CD8-positive, alpha-beta memory T cell (primary cell): ENCODE data around the gene DIAPH3. TPM values are rescaled to one million over a fixed set of nuclear protein-coding genes. Genes with fewer than 3 reads are reported as not detected.

Experiments used
- CTCF ChIA-PET: fragments of 350-600 bp; sonication (Branson Sonifier 250); formaldehyde crosslinking; loops from one replicate; lab custom pipeline; 2021; ENCODE audit warnings: antibody characterized with exemption; lab: Charles Lee
- POLR2A ChIA-PET: fragments of 350-600 bp; sonication (Branson Sonifier 250); formaldehyde crosslinking; loops from one replicate; lab custom pipeline; 2021; ENCODE audit warnings: antibody characterized with exemption; lab: Charles Lee
- DNase-seq, 5 donors: peaks; one replicate each; pipeline versions ENCODE4 v3.0.0 to v3.0.0-alpha.2; 2020 to 2022; ENCODE audit warnings: mixed read lengths in 1 of 5
- H3K27ac ChIP-seq: one replicate; pipeline ENCODE4 v1.7.0; 2013; ENCODE audit warnings: low read depth, mild to moderate bottlenecking, low read length, moderate library complexity
- H3K27me3 ChIP-seq: 2 replicates; pipeline ENCODE4 v1.7.0; 2013; ENCODE audit warnings: low read length, mild to moderate bottlenecking; ENCODE audit not compliant: insufficient read depth, poor library complexity, severe bottlenecking
- H3K36me3 ChIP-seq: 2 replicates; pipeline ENCODE4 v1.7.0; 2013; ENCODE audit warnings: mild to moderate bottlenecking, low read length, moderate library complexity; ENCODE audit not compliant: insufficient read depth
- H3K4me1 ChIP-seq: 2 replicates; pipeline ENCODE4 v1.7.0; 2013; ENCODE audit warnings: mild to moderate bottlenecking, low read length, moderate library complexity; ENCODE audit not compliant: insufficient read depth
- H3K4me3 ChIP-seq: 2 replicates; pipeline ENCODE4 v1.7.0; 2013; ENCODE audit warnings: mild to moderate bottlenecking, low read length
- H3K9me3 ChIP-seq: 2 replicates; pipeline ENCODE4 v1.7.0; 2013; ENCODE audit warnings: mild to moderate bottlenecking, low read length
- H3K27ac Mint-ChIP-seq, 8 donors: one replicate each; pipeline ENCODE4 v1.8.0; 2020 to 2021; ENCODE audit warnings: mixed read lengths in 8 of 8, mild to moderate bottlenecking in 6 of 8, inconsistent platforms in 3 of 8, moderate library complexity in 3 of 8
- H3K27me3 Mint-ChIP-seq, 2 donors: one replicate each; pipeline ENCODE4 v1.8.0; 2020 to 2021; ENCODE audit warnings: mixed read lengths in 2 of 2, mild to moderate bottlenecking in 1 of 2, moderate library complexity in 1 of 2
- H3K36me3 Mint-ChIP-seq, 3 donors: one replicate each; pipeline ENCODE4 v1.8.0; 2020 to 2021; ENCODE audit warnings: mixed read lengths in 3 of 3, inconsistent platforms in 1 of 3, mild to moderate bottlenecking in 1 of 3
- H3K4me1 Mint-ChIP-seq, 3 donors: one replicate each; pipeline ENCODE4 v1.8.0; 2020 to 2021; ENCODE audit warnings: mixed read lengths in 3 of 3, inconsistent platforms in 1 of 3, mild to moderate bottlenecking in 1 of 3
- H3K4me3 Mint-ChIP-seq, 7 donors: one replicate each; pipeline ENCODE4 v1.8.0; 2020 to 2021; ENCODE audit warnings: mixed read lengths in 7 of 7, mild to moderate bottlenecking in 6 of 7, moderate library complexity in 4 of 7, inconsistent platforms in 2 of 7
- H3K9me3 Mint-ChIP-seq, 5 donors: one replicate each; pipeline ENCODE4 v1.8.0; 2020 to 2022; ENCODE audit warnings: mixed read lengths in 5 of 5, mild to moderate bottlenecking in 3 of 5, moderate library complexity in 2 of 5, inconsistent platforms in 1 of 5
- polyA plus RNA-seq: library from polyadenylated mRNA; unstranded; fragments of 300-500 nt; fragmentation: Illumina TruSeq; gene quantifications from one replicate; pipeline ENCODE4 v1.2.3, GENCODE V29; 2021
- total RNA-seq, 2 experiments: library from RNA; stranded (reverse); gene quantifications; one replicate each; pipeline ENCODE4 v1.2.3, GENCODE V29; 2021

The DIAPH3 gene
- total and polyA plus RNA-seq, 3 experiments from 2014 or later: 0.08 to 15.4 (median 14.6) TPM

- no peaks in the 10 kb centered on the region for H3K4me1 Mint-ChIP-seq
- CTCF ChIA-PET: interaction anchor here (0.8 kb wide), 1 partner anchor 730 kb away, joined by 3 read pairs; no protein-coding TSS in a partner anchor
- POLR2A ChIA-PET: no interaction called here
These were observed 462.5 kb downstream of the DIAPH3 start for GRCh38 chr13:59701261-59701660.

DNA sequence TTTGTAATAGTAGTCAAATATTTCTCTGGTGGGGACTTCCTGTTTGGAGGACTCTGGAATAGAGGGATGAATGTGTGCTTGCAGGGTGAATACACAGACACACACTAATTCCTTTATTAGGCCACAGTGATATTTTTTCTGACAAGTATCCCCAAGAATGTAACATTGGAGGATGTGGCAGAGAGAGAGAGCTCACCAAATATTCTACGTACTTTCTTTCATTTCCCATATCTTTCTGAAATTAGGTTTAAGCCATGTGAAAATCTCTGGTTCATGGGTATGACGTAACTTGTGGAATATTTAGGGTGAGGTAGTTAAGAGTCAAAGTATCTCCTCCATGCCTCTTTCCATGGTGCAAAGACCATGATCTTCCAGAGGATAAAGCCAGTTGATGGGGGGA, 463.4 kb downstream of the DIAPH3 start:
- no peaks in the 10 kb centered on the region for H3K4me1 ChIP-seq
- Mint-ChIP-seq H3K9me3 (no peaks in the 10 kb centered on the region), H3K27ac (no peak overlapping the region), H3K4me3 (no peak overlapping the region), H3K36me3 (no peaks in the 10 kb centered on the region), H3K27me3 (no peaks in the 10 kb centered on the region), H3K4me1 (no peaks in the 10 kb centered on the region)
- no peak overlapping the region for H3K27ac ChIP-seq
- H3K36me3 ChIP-seq: no peaks in the 10 kb centered on the region
- no peaks in the 10 kb centered on the region for H3K9me3 ChIP-seq
- POLR2A ChIA-PET: no interaction called here
- H3K27me3 ChIP-seq: no peaks in the 10 kb centered on the region
- no peak for DNase-seq
- CTCF ChIA-PET: no interaction called here
- H3K4me3 ChIP-seq: no peak overlapping the region

More at GRCh38 chr13:59701261-59701660, 462.5 kb downstream of the DIAPH3 start:
- H3K36me3 ChIP-seq: no peaks in the 10 kb centered on the region
- Mint-ChIP-seq H3K36me3 (no peaks in the 10 kb centered on the region), H3K4me3 (no peak overlapping the region), H3K9me3 (no peaks in the 10 kb centered on the region), H3K27me3 (no peaks in the 10 kb centered on the region), H3K27ac (no peak overlapping the region)
- H3K9me3 ChIP-seq: no peaks in the 10 kb centered on the region
- no peak overlapping the region for H3K27ac ChIP-seq
- no peaks in the 10 kb centered on the region for H3K27me3 ChIP-seq
- H3K4me3 ChIP-seq: no peak overlapping the region
- H3K4me1 ChIP-seq: no peaks in the 10 kb centered on the region
- DNase-seq: no peak

GRCh38 chr13:59696271-59696670, 467.5 kb downstream of the DIAPH3 start:
- DNase-seq: no peak
- Histone ChIP-seq H3K9me3 (no peaks in the 10 kb centered on the region), H3K27ac (no peak overlapping the region), H3K27me3 (no peaks in the 10 kb centered on the region), H3K4me3 (no peak overlapping the region), H3K36me3 (no peaks in the 10 kb centered on the region), H3K4me1 (no peaks in the 10 kb centered on the region)
- no peaks in the 10 kb centered on the region for H3K27me3 Mint-ChIP-seq
- no peaks in the 10 kb centered on the region for H3K9me3 Mint-ChIP-seq
- no peaks in the 10 kb centered on the region for H3K4me1 Mint-ChIP-seq
- POLR2A ChIA-PET: no interaction called here
- CTCF ChIA-PET: no interaction called here
- no peak overlapping the region for H3K4me3 Mint-ChIP-seq
- H3K27ac Mint-ChIP-seq: no peak overlapping the region
- no peaks in the 10 kb centered on the region for H3K36me3 Mint-ChIP-seq

DNA sequence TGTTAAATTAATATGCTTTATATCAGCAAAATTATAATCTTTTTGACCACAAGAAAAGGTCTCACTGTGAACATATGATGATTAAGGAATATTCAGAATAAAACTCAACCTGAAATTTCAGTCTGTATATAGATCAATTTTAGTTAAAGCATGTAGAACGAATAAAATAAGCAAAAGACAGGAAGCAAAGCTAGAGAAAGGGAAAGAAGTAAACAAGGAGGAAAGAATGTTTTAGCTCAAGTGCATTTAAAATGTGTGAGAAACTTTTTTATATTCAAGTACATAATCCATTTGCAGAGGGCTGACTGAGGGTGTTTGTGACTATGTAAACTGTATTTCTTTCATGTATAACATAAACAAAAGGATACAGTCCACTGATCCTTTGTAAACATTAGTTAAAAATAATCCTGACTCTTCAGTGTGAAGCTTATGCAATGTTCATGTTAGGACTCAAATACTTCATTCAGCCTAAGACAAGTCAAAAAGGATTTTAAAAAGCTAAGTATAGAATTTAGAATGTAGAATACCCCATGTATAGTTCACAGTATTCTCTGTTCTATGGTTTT, 472.1 kb downstream of the DIAPH3 start:
- Mint-ChIP-seq H3K4me1 (no peaks in the 10 kb centered on the region), H3K27ac (peak overlapping the region in 1 of 8 donors; percentile 54), H3K36me3 (no peaks in the 10 kb centered on the region), H3K4me3 (no peak overlapping the region), H3K9me3 (no peaks in the 10 kb centered on the region), H3K27me3 (no peaks in the 10 kb centered on the region)
- H3K36me3 ChIP-seq: no peaks in the 10 kb centered on the region
- no peak overlapping the region for H3K27ac ChIP-seq
- H3K4me1 ChIP-seq: no peaks in the 10 kb centered on the region
- ChIA-PET POLR2A (no interaction called here), CTCF (interaction anchor here (1.2 kb wide), 2 partner anchors 10 to 12 kb away, joined by 3 read pairs; no protein-coding TSS in a partner anchor)
- no peak overlapping the region for H3K4me3 ChIP-seq
- DNase-seq: no peak
- no peaks in the 10 kb centered on the region for H3K27me3 ChIP-seq
- no peaks in the 10 kb centered on the region for H3K9me3 ChIP-seq

DNA sequence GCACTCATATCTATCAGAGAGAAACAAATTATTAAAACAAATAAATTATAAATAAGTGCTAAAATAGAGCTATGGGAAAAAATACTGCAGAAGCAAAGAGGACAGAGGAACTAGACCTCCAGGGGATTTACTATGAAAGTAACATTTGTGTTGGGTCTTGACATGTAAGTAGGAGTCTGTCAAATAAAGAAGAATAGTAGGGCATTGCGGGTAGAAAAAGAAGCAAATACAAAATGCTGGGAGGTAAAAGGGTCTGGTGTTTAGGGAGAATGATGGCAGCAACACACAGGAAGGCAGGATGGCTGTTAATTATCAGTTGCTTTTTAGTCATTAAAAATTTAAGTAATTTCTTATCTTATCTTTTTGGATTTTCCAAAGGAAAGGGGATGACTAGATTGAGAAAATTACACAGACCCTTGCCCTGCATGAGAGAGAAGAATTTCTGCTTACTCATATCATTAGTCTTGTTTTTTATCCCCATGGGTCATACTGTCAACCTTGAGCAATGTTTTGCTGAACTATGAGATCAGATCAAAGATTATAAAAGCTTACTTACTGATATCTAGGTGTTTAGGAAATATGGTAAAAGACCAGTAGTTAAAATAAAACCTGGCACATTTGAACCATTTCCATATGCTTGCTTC, 472.7 kb downstream of the DIAPH3 start:
- Mint-ChIP-seq H3K4me3 (no peak overlapping the region), H3K27ac (no peak overlapping the region), H3K9me3 (no peaks in the 10 kb centered on the region), H3K27me3 (no peaks in the 10 kb centered on the region), H3K36me3 (no peaks in the 10 kb centered on the region), H3K4me1 (no peaks in the 10 kb centered on the region)
- Histone ChIP-seq H3K9me3 (no peaks in the 10 kb centered on the region), H3K27ac (no peak overlapping the region), H3K36me3 (no peaks in the 10 kb centered on the region), H3K4me3 (no peak overlapping the region), H3K27me3 (no peaks in the 10 kb centered on the region), H3K4me1 (no peaks in the 10 kb centered on the region)
- ChIA-PET POLR2A (no interaction called here), CTCF (interaction anchor here (1.2 kb wide), 2 partner anchors 9 to 11 kb away, joined by 3 read pairs; no protein-coding TSS in a partner anchor)
- no peak for DNase-seq

GRCh38 chr13:59689057-59689456, 474.7 kb downstream of the DIAPH3 start:
- no peak for DNase-seq
- Mint-ChIP-seq H3K36me3 (no peaks in the 10 kb centered on the region), H3K4me3 (no peak overlapping the region), H3K27me3 (no peaks in the 10 kb centered on the region), H3K9me3 (no peaks in the 10 kb centered on the region), H3K4me1 (no peaks in the 10 kb centered on the region), H3K27ac (no peak overlapping the region)
- H3K27ac ChIP-seq: no peak overlapping the region
- no peaks in the 10 kb centered on the region for H3K27me3 ChIP-seq
- no peaks in the 10 kb centered on the region for H3K4me1 ChIP-seq
- POLR2A ChIA-PET: no interaction called here
- CTCF ChIA-PET: no interaction called here
- no peaks in the 10 kb centered on the region for H3K9me3 ChIP-seq
- H3K4me3 ChIP-seq: no peak overlapping the region
- H3K36me3 ChIP-seq: no peaks in the 10 kb centered on the region

DNA sequence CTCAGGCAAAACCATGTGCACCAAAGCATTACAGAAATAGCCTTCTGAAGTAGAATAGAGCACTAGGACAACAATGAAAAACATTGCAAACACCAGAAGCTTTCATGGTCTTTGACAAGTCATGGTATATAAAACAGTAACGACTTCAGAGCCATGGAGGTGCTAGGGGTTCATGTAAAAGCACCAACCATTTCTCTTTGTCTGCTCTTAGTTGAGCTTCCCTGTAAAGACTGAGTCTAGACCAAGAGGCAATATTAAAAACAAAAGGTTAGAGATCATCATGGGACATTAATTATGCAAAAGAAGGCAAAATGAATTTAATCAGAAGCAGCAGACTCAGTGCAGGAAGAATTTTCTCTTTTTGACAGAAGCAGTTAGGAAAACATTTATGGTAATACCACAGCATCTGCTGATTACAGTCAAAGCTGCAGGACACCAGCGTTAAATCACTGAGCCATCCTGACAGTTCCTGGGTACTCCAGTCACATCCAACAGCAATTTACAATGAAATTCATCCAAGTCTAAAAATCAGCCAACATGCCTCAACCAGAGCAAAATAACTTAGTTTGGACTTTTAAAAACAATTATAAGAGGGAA, 476.8 kb downstream of the DIAPH3 start:
- CTCF ChIA-PET: no interaction called here
- Mint-ChIP-seq H3K4me3 (no peak overlapping the region), H3K36me3 (no peaks in the 10 kb centered on the region), H3K27ac (no peak overlapping the region), H3K9me3 (no peaks in the 10 kb centered on the region), H3K27me3 (no peaks in the 10 kb centered on the region), H3K4me1 (no peaks in the 10 kb centered on the region)
- Histone ChIP-seq H3K36me3 (no peaks in the 10 kb centered on the region), H3K4me1 (no peaks in the 10 kb centered on the region), H3K27ac (no peak overlapping the region), H3K9me3 (no peaks in the 10 kb centered on the region), H3K4me3 (no peak overlapping the region), H3K27me3 (no peaks in the 10 kb centered on the region)
- no peak for DNase-seq
- POLR2A ChIA-PET: no interaction called here

DNA sequence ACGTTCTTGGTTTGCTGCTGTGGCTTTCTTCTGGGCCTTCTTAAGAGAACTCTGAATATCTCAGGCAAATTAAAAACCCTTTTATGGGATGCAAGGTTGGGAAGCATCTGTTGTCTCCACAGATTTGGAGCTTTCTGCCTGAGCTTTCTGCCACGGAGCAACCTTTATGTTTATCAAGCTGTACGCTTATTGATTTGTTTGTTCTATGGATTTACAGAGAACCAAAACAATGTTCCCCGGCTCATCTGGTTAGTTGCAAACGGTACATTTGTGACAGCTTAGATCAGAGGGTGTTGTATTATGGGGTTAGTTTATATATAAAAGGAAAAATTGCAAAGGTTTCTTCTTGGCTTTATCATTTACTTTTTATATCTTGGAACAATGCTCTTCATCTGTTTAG, 479.6 kb downstream of the DIAPH3 start:
- no peak overlapping the region for H3K4me3 ChIP-seq
- no peaks in the 10 kb centered on the region for H3K4me1 ChIP-seq
- Mint-ChIP-seq H3K27ac (peak overlapping the region in 1 of 8 donors; percentile 14), H3K36me3 (no peaks in the 10 kb centered on the region), H3K4me3 (no peak overlapping the region), H3K27me3 (no peaks in the 10 kb centered on the region), H3K9me3 (no peaks in the 10 kb centered on the region), H3K4me1 (no peaks in the 10 kb centered on the region)
- no peaks in the 10 kb centered on the region for H3K36me3 ChIP-seq
- POLR2A ChIA-PET: no interaction called here
- no peaks in the 10 kb centered on the region for H3K27me3 ChIP-seq
- H3K9me3 ChIP-seq: no peaks in the 10 kb centered on the region
- DNase-seq: no peak
- CTCF ChIA-PET: interaction anchor here (1.0 to 1.5 kb wide), 2 partner anchors 14 to 747 kb away, joined by 3 read pairs; no protein-coding TSS in a partner anchor
- no peak overlapping the region for H3K27ac ChIP-seq
